GM12891 (cell line): ENCODE data around the gene CENPVL1. TPM values are rescaled to one million over a fixed set of nuclear protein-coding genes. Genes with fewer than 3 reads are reported as not detected.
"Not testable (repeated sequence)": the region's sequence is repeated elsewhere in the genome, so short reads cannot be mapped to it uniquely, and the experiment has no call there.

Source experiments
- DNase-seq: peaks from one replicate; pipeline ENCODE4 v3.0.0; 2011; ENCODE audit warnings: low spot score; ENCODE audit not compliant: insufficient read length
- FAIRE-seq: peaks from 2 replicates; lab custom pipeline; 2011; peaks lifted over from hg19 to GRCh38; lab: Jason Lieb, UNC
- PAX5 ChIP-seq: IDR thresholded peaks from 2 replicates; pipeline ENCODE4 v1.6.1; 2011; ENCODE audit warnings: low read length, moderate library complexity, mild to moderate bottlenecking; ENCODE audit not compliant: insufficient read depth, severe bottlenecking
- POLR2A ChIP-seq: IDR thresholded peaks from 2 replicates; pipeline ENCODE4 v1.6.1; 2011; ENCODE audit warnings: low read depth, low read length, control low read depth
- POLR2AphosphoS5 ChIP-seq: IDR thresholded peaks from 2 replicates; pipeline ENCODE4 v1.6.1; 2011; ENCODE audit warnings: low read depth, low read length, control low read depth
- POU2F2 ChIP-seq: IDR thresholded peaks from 2 replicates; pipeline ENCODE4 v1.6.1; 2011; ENCODE audit warnings: low read depth, mild to moderate bottlenecking, control low read depth, low read length, moderate library complexity
- SPI1 ChIP-seq: IDR thresholded peaks from 2 replicates; pipeline ENCODE4 v1.6.1; 2011; ENCODE audit warnings: low read depth, low read length, control low read depth
- TAF1 ChIP-seq: IDR thresholded peaks from 2 replicates; pipeline ENCODE4 v1.6.1; 2011; ENCODE audit warnings: low read depth, low read length, control low read depth
- polyA plus RNA-seq: library from polyadenylated mRNA; unstranded; fragments of >200 nt; gene quantifications from one replicate; pipeline ENCODE4 v1.2.1, GENCODE V29; 2012; ENCODE audit warnings: low read depth, missing spikeins, inconsistent platforms; ENCODE audit not compliant: missing spikeins

Gene CENPVL1
- not detected for polyA plus RNA-seq

GRCh38 chrX:51710277-51711164 is at the start of gene CENPVL1:
TSS of gene CENPVL1 (plus strand) at chrX:51710512. CDS start at chrX:51710512, 0 bp downstream.
- FAIRE-seq, DNase-seq: not testable (repeated sequence)

DNA sequence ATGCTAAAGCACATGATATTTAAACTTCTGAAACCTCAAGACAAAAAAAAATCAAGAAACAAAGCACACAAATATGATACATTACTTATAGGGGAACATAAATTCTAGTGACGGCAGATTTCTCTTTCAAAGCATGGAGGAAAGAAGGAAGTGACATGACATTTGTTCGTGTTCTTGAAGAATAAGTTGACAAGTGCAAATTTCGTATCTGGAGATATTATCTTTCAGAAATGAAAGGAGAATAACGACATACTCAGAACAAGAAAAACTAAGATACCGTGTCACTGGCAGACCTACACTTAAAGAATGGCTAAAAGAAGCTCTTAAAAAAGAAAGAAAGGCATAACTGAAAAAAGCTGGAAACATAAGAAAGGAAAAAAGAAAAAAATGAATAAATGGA is 44.3 kb upstream of the CENPVL1 start:
- DNase-seq (no peak), FAIRE-seq (no peak)
- TF ChIP-seq PAX5 (no peak), POU2F2 (no peak)

- not testable (repeated sequence) for DNase-seq, FAIRE-seq
Measured at GRCh38 chrX:51679689-51680433, 30.5 kb upstream of the CENPVL1 start.

DNA sequence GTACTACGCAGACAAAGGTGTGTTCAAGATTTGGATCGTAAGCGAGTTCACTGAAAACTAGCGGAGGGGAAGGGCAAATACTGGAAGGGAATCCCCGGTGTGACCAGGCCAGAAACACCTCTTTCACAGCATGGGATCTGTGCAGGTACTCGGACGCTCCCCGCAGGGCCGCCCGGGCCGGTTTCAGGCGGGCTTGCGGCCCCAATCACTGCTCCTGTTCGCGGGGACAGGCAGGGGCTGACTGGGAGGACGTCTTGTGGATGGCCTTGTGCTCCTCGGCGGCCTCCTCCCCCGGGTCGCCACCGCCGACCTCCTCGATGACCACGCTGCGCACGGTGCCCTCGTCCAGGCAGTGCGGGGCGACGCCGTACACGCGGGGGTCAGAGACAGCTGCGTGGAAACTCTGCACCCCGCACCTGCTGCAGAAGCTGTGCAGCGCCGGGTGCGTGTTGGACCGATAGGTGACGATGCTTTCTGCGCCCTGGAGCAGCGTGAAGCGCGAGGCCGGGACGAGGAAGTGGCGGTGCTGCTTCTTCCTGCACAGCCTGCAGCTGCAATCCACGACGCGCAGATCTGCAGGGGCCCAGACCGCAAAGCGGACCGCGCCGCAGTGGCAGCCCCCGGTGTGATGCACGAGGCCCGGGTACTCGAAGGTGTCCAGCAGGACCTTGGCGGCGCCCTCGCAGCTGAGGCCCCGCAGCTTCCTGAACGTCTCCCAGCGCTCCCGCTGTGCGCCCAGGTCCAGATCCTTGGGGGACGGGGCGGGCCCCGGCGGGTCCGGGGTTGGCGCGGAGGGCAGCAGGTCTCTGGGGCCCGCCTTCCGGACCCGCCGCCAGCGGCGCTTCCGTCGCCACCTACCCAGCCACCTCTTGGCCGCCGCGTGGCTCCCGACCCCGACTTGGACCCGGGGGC is 28.2 kb upstream of the CENPVL1 start:
- DNase-seq, FAIRE-seq: not testable (repeated sequence)

- FAIRE-seq, DNase-seq: not testable (repeated sequence)
Measured at GRCh38 chrX:51682720-51683062, 27.6 kb upstream of the CENPVL1 start, which contains the start of gene CENPVL2. TSS of gene CENPVL2 (minus strand) at chrX:51682831. CDS start at chrX:51682831, 0 bp downstream.

- FAIRE-seq (no peak), DNase-seq (no peak)
- no peak for TF ChIP-seq POLR2AphosphoS5
- TF ChIP-seq PAX5 = no peak
- TF ChIP-seq POU2F2 = no peak
- no peak for TF ChIP-seq POLR2A
- TF ChIP-seq SPI1 = no peak
Measured at GRCh38 chrX:51694254-51694653, 16.1 kb upstream of the CENPVL1 start.

DNA sequence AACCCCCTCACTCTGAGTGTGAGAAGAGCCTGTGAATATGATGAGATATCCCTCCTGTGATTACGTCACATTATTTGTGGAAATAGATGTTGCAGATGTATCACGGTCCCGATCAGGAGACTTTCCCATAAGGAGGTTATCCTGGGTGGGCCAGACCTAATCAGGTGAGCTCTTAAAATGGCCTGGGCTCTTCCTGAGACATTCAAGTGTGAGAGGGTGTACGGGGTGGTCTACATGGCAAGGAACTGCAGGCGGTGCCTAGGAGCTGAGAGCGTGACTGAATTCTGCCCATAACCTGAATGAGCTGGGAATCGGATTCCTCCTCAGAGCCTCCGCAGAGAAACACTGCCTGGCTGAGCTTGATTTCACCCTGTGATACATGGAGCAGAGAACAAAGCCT is 12.9 kb upstream of the CENPVL1 start:
- DNase-seq = no peak
- FAIRE-seq = no peak
- no peak for TF ChIP-seq TAF1
- no peak for TF ChIP-seq POU2F2
- no peak for TF ChIP-seq SPI1
- no peak for TF ChIP-seq PAX5
- no peak for TF ChIP-seq POLR2A
- no peak for TF ChIP-seq POLR2AphosphoS5

DNA sequence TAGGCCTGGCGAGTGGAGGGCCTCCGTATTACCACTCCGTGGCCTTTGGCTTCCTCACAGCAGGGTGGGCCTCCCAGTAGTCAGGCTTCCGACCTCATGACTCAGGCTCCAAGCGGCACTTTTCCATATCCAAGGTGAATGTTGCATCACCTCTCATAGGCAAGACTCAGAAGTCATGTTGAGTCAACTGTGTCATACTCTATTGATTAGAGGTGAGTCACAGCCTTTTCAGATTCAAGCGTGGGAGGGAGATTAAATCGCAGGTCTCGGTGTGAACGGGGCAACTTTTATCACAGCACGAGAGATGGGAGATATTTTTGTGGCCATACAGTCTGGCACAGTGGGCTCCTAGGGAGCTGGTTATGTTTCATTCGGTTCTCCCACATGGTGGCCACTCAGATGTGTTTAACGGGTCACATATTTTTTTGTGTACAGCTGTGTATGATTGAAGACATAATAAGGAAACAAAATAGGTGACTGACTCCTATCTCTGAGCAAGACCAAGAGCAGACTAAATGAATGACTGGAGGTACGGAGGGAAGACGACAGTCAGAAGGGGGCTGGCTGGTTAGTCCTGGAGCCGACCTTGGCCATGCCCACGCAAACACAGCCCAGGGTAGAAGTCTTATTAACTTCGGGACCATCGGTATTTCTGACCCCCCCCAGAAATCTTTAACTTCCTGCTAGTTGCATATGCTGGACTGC is 2.8 kb downstream of the CENPVL1 start:
- FAIRE-seq = peak; percentile 26
- DNase-seq = not testable (repeated sequence)

GRCh38 chrX:51728202-51728601 is 17.9 kb downstream of the CENPVL1 start:
- no peak for DNase-seq
- TF ChIP-seq TAF1 (no peak), POU2F2 (no peak), SPI1 (no peak), POLR2A (no peak), PAX5 (no peak)
- no peak for FAIRE-seq

- TF ChIP-seq SPI1 = no peak
- no peak for TF ChIP-seq POLR2A
- no peak for TF ChIP-seq PAX5
- no peak for TF ChIP-seq POU2F2
- no peak for TF ChIP-seq POLR2AphosphoS5
- TF ChIP-seq TAF1 = no peak
- DNase-seq = no peak
- FAIRE-seq = no peak
Measured at GRCh38 chrX:51737091-51737490, 26.8 kb downstream of the CENPVL1 start.

GRCh38 chrX:51742586-51742985 is 32.3 kb downstream of the CENPVL1 start:
- DNase-seq (no peak), FAIRE-seq (peak; percentile 69)
- TF ChIP-seq TAF1 (no peak), PAX5 (no peak)
